GM19099 (cell line): ENCODE results near the gene RNF17.
A peak's percentile ranks its signal among the peaks of the same experiment; 100 is the strongest.

Experiments used
- POLR2A ChIP-seq: IDR thresholded peaks from 3 replicates; pipeline ENCODE4 v1.6.1; 2011; ENCODE audit warnings: low read depth; ENCODE audit not compliant: insufficient read length; ENCODE audit errors: extremely low read depth

Gene RNF17

DNA sequence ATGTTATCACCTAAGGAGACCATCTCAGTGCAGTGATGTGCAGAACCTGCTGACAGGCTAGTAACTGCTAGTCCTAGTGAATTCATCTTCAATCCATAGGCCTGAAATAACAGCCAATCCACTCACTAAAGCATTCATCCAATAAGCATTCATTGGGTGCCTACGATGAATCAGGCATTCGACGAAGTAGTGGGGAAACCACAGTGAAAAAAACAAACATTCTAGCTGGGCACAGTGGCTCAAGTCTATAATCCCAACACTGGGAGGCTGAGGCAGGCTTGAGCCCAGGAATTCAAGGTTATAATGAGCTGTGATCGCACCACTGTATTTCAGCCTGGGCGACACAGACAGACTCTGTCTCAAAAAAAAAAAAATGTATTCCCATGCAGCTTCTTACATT, 135.6 kb downstream of the RNF17 start:
- TF ChIP-seq POLR2A: no peak

GRCh38 chr13:24900507-24900906, 136.5 kb downstream of the RNF17 start:
- no peak for TF ChIP-seq POLR2A

GRCh38 chr13:24905242-24905641, 141.3 kb downstream of the RNF17 start:
- no peak for TF ChIP-seq POLR2A

DNA sequence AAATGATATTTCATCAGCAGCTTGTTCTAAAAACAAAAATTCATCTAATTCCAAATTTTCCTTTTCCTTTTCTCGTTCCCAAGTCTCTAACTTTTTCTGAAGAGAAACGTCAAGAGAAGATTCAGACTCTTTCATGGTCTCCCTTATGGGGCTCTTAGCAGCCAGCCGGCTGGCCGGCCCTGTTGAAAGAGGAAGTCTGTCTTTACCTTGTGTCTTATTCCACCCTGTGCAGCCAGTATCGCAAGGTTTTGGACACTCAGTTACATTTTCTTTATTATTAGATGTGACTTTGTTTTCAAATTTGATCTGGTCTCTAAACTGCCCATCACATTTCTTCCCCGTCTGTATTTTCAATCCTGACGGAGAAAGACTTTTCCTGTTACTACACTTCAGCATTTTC, 142.3 kb downstream of the RNF17 start:
- TF ChIP-seq POLR2A: no peak

DNA sequence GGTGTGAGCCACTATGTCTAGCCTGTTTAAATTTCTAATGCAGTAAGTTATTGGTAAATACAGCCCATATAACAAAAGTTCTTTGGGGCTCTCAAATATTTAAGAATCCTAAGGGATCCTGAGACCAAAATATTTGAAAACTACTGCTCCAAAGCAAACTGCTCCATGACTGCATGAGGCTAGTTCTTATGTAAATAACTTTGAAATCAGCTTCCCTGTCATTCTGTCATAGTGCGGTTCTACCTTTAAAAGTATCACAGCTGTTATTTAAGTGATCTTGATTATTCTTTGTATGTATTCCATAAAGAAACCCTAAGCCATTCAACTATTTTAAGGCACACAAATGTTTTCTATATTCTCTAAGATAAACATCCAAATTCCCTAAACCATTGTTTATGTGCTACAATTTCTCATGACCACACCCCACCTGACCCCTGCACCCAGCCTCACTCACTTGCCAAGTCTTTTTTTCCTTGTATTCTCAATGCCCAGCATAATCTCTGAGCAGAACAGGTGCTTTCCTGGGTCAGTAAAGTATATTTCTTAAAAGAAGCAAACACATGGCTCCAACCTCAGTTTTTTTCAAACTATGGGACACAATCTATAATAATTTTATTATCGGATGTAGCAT, 146.6 kb downstream of the RNF17 start:
- no peak for TF ChIP-seq POLR2A

DNA sequence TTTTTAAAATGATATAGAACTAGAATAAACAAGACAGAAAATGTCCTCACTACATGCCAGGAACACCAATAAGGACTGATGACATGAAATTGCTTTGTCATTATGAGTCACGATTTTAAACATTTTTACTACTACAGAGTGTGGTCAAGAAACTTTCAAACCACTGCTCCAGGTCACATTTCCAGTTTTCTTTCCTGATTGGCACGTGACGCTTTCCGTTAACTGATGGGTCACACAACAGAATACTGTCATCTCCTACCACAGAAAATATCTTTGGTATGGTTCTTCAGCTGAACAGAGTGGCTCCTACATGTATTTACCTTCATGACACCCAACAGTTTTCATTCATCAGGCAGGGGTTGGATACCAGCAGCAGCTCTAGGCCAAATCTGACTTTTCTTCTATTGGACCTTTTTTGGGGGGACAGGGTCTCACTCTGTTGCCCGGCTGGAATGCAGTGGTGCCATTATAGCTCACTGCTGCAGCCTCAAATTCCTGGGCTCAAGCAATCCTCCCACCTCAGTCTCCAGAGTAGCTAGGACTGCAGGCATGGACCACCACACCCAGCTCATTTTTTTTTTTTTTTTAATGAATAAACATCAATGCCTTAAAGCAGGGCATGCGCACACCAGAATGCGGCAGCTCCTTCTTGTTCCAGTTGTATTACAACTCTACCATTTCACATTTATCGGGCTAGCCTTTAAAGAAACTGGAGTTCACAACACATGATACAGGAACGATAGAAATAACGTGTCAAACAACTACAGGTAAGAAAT, 147.4 kb downstream of the RNF17 start:
- no peak for TF ChIP-seq POLR2A

DNA sequence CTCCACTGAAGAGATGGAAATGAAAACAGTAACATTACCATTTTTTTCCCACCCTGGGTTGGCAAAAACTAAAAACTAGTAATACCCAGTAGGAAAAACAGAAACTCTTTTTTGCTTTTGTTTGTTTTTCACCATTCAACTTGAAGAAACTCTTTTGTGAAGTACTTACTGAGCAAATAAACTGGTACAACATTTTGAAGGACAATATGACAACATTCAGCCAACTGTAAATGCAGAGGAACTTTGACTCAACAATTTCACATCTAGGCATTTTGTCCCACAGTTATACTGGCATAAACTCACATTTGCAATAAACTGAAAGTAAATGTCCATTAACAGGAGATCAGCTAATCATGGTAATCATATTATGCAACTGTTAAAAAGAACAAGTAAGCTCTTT, 152.5 kb downstream of the RNF17 start:
- TF ChIP-seq POLR2A: no peak

DNA sequence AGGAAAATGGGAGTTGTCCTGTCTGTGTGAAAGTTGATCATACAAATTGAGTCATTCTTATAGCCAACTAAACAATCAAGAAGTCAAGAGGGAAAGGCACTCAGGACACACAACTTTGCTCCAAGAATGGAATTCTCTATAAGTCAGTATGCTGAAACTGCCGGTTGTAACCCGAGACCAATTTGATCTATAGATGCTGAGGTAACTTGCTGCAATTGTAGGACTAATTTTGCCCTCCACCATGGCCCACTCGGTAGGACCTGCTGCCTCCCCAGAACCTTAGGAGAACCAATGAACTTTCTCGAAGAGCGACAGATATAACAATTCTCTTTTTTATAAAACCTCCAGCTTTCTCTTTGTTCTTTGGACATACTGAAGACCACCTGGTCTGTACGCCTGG, 157.0 kb downstream of the RNF17 start:
- no peak for TF ChIP-seq POLR2A

GRCh38 chr13:24921881-24922280, 157.9 kb downstream of the RNF17 start:
- TF ChIP-seq POLR2A: no peak

- TF ChIP-seq POLR2A: no peak
Observed at GRCh38 chr13:24922387-24922744, 158.4 kb downstream of the RNF17 start.

DNA sequence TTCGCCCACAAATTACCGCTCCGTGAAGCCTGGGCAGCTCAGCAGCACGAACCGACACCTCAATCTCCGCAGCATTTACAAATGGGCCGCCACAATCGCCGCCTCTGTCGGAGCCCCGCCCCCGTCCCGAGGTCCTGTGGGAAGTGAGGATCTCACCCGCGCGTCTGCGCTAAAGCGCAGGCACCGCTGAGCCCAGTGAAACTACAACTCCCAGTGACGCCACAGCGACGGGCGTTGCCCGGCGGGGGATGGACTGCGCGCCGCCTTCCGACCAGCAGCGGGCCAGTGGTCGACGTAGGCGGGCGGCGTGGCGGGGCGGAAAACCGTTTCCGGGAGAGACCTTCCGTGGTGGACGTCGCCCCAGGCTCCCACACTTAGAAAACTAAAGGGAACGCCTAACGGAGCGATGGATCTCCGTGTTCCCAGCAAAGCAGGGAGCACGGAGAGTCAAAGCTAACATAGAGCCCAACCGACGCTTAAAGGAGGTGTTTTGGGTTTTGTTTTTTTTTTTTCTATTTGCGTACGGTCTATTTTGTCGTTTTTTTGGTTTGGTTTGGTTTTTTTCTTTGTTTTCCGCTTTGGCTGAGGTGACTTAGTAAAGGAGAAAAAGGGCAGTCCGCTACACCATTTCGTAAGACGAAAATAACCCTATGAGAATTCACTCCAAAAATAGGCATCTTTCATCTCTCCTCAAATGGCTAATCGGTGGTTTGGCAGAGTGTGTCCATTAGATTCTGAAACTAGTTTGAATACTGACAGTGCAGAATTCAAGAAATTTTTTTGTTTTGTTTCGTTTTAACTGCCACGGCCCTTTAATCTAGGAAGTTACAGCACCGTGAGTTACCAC, 159.0 kb downstream of the RNF17 start:
- peak; percentile 82 for TF ChIP-seq POLR2A

DNA sequence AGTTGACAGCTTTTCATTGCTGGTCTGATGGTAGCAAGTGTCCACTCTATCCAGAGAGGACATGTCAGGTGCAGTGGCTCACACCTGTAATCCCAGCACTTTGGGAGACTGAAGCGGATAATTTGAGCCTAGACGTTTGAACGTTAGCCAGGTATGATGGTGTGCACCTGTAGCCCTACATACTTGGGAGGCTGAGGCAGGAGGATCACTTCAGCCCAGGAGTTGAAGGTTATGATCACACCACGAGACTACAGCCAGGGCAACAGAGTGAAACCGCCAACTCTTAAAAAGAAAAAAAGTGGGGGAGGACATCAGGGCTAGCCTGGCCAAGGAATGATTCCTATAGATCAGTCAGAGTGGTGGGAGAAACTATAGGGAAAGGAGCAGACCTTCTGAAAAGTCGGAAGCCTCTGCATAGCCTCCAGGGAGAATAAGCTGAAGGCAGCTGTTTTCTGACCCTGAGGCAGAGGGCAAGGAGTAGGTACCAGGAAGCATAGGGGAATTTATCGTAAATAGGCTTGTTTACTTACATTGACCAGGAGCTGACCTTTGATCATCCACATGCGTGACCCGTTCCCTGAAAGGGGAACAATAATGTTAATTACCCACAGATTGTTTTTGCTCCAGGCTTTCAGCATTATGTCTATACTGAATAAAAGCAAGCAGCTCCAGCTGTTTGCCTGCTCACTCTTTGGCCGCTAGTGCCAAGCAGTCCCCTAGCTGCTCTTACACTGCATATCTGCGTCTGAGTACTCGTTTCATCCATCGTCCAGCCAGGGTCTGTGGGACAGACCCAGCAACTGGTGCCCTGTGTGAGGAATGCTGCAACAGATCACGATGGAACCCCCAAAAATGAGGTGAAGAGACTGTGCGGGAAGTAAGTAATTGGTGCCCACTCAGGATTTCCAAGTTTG, 161.6 kb downstream of the RNF17 start:
- TF ChIP-seq POLR2A: no peak

GRCh38 chr13:24927810-24928404, 163.9 kb downstream of the RNF17 start:
- TF ChIP-seq POLR2A: no peak

DNA sequence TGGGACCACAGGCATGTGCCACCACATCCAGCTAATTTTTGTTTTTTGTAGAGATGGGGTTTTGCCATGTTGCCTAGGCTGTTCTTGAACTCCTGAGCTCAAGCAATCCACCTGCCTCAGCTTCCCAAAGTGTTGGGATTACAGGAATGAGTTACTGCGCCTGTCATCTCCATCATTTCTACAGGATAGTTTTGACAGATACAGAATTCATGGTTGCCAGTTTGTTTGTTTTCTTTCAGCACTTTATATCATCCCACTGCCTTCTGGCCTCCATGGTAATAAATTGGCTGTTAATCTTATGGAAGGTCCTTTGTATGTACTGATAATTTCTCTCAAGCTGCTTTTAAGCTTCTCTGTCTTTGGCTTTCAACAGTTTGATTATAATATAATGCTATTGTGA, 165.2 kb downstream of the RNF17 start:
- no peak for TF ChIP-seq POLR2A
